ENCODE data around the gene WDR48.

The WDR48 gene

GRCh38 chr3:39143051-39143885 lies 91.5 kb downstream of the WDR48 start:
- no peak for DNase-seq

- no peak for DNase-seq
Observed at GRCh38 chr3:39144095-39144747, 92.4 kb downstream of the WDR48 start.

GRCh38 chr3:39144748-39145380 lies 93.0 kb downstream of the WDR48 start:
- no peak for DNase-seq

GRCh38 chr3:39146083-39146501 lies 94.3 kb downstream of the WDR48 start:
- no peak for DNase-seq

Data from NCI-H526 treated with DMSO at 0.1 percent for 48 hours (cell line).